ENCODE data around the gene IGFBP2.

Gene IGFBP2

GRCh38 chr2:216687111-216687510, 53.9 kb downstream of the IGFBP2 start:
- DNase-seq (ENCODE audit: low read depth): no peak

GRCh38 chr2:216687646-216688045, 54.4 kb downstream of the IGFBP2 start:
- DNase-seq (ENCODE audit: low read depth): no peak

GRCh38 chr2:216688731-216689340, 55.6 kb downstream of the IGFBP2 start:
- no peak for DNase-seq (ENCODE audit: low read depth)

GRCh38 chr2:216689397-216689796, 56.2 kb downstream of the IGFBP2 start:
- DNase-seq (ENCODE audit: low read depth): no peak

- no peak for DNase-seq (ENCODE audit: low read depth)
These were observed 57.2 kb downstream of the IGFBP2 start for GRCh38 chr2:216690456-216690852.

DNA sequence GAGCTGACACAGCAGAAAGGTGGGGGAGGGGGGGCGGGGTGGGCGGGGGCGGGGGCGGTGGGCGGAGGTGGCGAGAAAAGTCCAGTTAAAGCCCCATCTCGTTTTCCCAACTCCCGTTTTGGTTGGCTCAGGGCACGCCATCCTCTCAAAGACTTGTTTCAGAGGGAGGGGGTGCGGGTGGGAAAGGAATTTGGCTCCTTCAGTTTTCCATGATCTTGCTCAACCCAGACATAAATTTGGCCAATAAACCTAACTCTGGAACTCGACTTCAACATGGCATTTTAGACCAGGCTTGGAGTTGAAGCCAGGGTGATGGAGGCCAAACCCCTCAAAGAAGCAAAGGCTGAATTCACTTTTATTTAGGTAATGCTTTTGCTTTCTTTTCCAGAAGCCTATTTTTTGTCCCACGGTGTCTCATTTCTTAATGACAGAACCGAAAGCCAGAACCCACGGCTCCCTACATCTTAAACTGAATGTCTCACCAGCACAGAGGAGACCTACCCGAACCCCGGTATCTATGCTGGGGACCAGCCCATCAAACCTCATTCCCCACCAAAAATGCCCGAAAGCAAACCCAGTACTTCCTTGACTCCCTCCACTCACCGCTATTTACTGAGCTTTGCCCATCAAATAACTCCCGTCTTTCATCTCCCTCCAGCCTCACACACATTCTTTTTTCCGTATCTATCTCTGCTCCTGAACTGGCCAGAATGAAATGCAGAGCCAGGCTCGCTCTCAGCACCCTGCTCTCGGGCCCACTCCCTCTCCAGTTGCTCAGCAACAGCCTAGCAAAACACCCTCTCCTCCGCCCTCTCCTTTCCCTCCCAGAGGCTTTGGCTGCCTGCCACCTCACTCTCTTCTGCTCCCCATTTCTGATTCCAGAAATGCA, 57.9 kb downstream of the IGFBP2 start:
- no peak for DNase-seq (ENCODE audit: low read depth)

GRCh38 chr2:216692636-216693413, 59.6 kb downstream of the IGFBP2 start:
- DNase-seq (ENCODE audit: low read depth): peak; percentile 45

DNA sequence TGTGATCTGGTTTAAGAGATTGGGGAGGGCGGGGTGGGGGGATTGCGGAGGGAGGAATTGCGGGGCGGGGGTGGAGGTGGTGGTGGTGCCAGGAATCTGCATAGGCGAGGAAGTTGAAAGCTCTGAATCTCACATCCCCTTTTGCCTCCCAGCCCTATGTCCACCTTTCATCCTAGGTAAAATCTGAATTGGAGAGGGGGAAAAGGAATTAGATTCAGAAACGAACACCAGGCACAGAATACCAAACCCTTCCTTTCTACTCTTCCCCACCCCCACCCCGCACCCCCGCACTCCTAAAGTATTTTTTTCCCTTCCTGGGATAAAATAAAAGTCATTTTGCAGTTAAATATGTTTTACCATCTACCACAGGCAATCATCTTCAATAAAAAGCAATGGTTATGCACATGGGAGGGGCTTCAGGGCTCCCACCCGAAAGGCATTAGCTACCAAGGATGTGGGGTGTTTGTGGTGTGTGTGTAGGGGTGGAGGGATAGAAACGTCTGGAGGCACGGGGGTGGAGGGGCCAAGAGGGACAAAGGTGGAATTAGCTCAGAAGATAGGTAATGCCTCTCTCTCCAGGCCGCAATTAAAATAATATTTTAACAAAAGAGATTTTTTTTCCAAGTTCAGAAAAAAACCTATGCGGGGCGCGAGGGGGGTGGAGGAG, 60.3 kb downstream of the IGFBP2 start:
- no peak for DNase-seq (ENCODE audit: low read depth)

DNA sequence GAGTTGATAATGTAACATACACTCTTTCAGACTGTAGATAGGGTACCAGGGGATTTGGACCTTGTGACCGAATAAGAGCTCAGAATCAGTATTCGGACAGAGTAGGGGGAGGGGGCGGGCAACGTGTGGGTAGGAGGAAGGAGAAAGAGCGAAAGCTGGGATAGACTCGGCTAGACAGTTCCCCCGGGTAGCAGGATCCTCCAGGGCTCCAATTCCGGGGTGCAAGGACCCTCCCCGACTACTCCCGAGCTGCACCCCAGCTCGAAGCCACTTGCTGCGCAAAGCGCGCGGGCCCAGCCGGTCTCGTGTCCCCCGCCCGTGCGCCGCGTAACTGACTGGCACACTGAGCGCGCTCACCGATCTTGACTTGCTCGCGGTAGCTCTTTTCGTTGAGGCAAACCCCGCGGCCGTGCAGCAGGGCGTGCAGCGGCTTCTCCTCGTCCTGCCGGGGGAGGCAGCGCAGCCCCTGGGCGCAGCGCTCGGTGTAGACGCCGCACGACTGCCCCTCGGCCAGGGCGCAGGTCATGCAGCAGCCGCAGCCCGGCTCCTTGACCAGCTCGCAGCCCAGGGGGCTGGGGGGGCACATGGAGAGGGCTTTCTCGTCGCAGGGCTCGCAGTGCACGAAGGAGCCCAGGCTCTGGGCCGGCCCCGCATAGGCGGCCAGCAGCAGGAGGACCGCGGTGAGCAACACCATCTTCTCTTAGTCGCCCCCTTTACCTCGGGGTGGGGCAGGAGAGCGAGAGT, 61.0 kb downstream of the IGFBP2 start:
- no peak for DNase-seq (ENCODE audit: low read depth)

DNA sequence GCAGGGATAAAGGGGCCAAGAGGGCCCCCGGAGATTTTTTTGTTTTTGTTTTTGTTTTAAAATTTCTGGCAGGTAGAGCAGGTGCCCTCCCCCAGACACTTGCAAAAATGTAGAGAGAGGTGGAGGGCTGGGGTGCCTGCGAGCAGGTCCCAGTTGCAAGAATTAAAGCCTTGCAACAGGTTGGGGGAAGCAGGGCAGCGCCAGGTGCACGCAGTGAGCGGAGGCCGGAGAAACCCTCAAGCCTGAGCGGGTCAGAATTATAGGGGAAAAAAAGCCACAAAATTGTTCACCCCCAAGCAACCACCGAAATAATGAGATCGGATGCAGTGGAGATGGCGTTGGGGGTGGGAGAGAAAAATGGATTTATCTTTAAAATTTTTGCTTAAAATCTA, 61.6 kb downstream of the IGFBP2 start:
- DNase-seq (ENCODE audit: low read depth): no peak

DNA sequence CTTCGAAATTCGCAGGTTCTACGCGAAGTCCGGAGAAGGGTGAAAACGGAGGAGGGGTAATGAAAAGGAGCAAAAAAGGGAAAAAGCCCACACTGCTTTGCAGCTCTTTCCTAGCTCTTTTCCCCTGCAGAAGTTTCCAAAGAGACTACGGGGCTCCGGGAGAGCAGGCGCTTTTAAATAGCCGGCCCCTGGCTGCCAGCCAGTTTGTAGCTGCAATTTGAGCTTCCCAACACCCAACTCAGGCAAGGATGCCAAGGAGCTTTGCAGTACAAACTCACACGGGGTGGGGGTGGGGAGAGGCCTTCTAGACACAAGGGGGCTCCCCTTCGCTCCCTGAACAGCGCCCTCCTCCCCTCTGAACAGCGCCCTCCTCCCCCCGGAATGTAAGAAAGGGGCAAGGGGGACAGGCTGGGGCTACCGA, 62.2 kb downstream of the IGFBP2 start, which contains the start of gene IGFBP5:
Gene IGFBP5 (minus strand): TSS at position 149 of the 421 bp plus-strand sequence. CDS start 774 bp downstream, outside the sequence.
- DNase-seq (ENCODE audit: low read depth): no peak

- no peak for DNase-seq (ENCODE audit: low read depth)
These were observed 63.1 kb downstream of the IGFBP2 start for GRCh38 chr2:216696321-216696720.

DNA sequence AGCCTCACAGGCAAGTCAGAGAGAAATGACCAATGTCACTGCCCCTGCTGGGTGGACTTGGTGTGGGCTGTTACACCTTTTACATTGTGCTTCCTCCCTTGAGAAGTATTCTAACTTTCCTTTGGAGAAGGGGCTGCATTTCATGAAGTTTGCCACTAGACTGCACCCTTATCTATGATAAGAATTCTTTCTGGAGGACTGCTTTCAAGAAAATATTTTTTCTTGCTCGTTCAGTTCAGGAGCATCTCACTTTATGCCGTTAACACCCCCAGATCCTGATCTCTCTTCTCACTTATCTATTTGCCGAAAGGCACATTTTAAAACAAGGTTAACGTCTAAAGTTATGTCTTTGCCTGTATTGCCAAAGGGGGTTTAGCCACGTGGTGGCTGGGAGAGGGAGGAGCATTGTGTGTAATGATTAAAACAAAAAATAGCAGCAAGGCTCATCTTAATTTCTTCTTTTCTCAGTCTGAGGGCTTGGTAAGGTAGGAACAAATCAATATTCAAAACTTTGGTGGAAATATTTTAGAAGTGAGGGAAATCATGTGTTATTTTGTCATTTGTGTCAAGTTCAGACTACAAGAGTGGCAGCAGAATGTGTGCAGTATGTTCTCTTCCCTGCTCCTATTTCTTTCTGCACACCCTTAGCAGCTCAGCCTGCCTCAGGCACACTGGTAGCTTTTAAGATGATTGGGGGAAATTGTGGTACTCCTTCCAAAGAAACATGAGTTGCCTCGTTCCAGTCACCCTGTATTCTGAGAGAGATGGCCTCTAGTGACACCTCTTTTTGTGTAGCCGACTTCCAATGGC, 63.7 kb downstream of the IGFBP2 start:
- DNase-seq (ENCODE audit: low read depth): no peak

DNA sequence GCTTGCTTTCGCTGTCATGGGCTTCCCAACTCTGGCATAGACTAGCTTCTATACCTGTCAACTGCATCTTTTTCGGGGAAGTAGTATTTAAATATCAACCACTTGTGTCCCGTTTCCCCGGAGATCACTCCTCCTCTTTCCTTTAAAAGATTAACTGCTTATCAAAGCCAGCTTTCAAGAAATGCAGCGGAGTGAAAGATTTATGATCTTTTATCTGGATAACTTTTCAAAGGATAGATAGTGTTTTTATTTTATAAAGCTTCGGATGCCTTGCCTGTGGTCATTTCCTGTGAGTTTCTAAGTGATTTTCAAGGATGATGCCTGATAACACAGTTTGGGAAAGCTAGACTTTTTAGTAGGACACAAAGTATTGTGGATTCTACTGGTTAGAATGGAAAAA, 65.1 kb downstream of the IGFBP2 start:
- DNase-seq (ENCODE audit: low read depth): no peak

DNA sequence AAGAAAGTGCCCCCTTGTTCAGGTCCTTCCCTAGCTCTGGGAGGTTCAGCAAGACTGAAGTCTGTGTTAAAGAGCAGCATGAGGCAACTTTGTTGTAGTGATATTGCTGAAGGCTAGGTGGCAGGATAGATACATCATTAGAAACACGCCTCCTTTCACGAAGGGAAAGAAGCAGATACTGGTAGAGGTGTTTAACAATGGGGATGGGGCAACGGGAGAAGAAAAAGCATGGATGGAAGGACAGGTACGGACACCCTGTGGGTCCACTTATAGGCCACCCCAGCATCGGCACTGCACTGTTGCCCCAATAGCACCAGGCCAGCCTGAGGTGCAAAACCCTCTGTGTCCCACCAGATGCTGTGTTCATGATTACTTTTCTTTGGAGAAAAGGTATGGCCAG, 65.7 kb downstream of the IGFBP2 start:
- DNase-seq (ENCODE audit: low read depth): no peak

DNA sequence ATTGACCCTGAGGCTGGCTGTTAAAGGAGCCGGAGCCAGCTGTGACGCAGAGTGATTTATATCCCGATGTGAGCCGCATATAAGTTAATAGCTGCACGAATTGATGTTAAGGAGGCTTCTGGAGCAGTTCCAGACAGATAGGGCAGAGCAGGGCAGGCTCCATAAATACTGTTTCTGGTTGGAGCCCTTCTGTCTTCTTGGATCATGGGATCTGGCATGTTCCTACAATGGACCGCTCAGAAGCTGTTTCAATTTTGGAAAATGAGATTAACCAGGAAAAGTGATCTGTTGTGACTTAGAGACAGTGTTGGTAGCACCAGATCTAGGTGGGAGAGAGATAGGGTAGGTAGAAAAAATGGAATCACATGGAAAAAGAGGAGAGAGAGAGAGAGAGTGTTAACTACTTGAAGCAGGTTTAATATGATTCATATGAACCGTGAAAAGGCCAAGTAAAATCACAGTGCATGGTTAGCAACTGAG, 66.9 kb downstream of the IGFBP2 start:
- no peak for DNase-seq (ENCODE audit: low read depth)

- no peak for DNase-seq (ENCODE audit: low read depth)
These were observed 67.6 kb downstream of the IGFBP2 start for GRCh38 chr2:216700781-216701180.

- DNase-seq (ENCODE audit: low read depth): no peak
These were observed 68.3 kb downstream of the IGFBP2 start for GRCh38 chr2:216701544-216701943.

DNA sequence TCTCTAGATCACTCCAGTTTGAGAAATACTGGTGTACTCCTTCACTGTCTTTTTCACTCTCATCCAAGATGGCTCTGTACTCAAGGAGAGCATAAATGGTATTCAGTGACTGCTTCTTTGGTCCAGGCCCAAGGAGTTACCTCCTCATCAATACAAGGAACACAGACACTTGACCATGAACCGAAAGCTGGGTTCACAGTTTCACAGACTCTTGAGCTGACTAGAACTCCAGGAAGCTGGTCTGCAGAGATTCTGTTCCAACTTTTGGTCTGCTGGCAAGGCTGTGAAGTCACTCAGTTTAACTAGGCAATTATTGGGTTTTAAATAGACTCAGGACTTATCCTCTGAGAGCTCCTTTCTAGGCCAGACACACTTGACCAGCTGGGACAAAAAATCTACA, 69.5 kb downstream of the IGFBP2 start:
- DNase-seq (ENCODE audit: low read depth): no peak

DNA sequence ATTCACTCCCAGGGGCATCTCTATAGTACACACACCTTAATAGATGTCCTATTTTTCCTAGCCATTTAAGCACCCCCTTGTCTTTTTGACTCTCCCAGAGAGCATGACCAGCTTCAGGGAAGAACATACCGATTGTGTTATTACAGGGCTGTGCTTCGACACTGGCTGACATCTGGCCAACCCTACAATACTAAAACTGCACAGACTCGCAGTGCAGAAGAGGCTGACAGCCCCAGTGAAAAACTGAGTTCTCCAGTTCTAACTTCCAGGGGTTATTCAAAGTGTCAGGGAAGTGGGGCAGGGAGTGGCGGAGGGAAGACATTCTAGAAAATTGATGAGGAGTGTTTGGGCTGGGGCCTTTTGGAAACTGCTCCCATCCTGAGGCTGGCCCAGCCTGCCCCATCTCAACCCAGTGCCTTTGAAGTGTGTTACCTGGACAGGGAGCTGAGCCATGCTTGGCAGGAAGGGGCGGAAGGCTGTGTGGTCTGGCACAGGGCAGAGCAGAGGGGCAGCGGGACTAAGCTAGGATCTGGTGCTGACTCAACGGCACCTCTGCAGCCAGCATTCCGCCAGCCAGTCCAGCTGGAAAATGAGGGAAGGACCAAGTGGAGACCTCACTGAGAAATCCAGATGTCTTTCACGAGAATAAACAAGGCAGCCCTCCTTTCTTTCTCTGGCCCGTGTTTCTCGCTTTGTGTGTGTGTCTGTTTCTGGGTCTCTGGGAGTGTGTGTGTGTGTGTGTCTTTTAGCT, 77.5 kb downstream of the IGFBP2 start:
- no peak for DNase-seq (ENCODE audit: low read depth)
